NB4 (cell line): ENCODE data around the gene TMA7.
A peak's percentile ranks its signal among the peaks of the same experiment; 100 is the strongest.

Experiments used
- DNase-seq: peaks from one replicate; pipeline ENCODE4 v3.0.0; 2010; ENCODE audit warnings: low read depth
- H3K4me3 ChIP-seq: one replicate; pipeline ENCODE4 v1.5.1; 2011; ENCODE audit warnings: mild to moderate bottlenecking, low read depth, low read length, moderate library complexity
- MYC ChIP-seq: IDR thresholded peaks from 2 replicates; pipeline ENCODE4 v1.6.1; 2011; ENCODE audit warnings: low read depth, low read length
- POLR2A ChIP-seq: IDR thresholded peaks from 2 replicates; pipeline ENCODE4 v1.6.1; 2011; ENCODE audit warnings: mild to moderate bottlenecking; ENCODE audit not compliant: insufficient read length; ENCODE audit errors: extremely low read depth
- TF ChIP-seq, protein P1 (sequence below): IDR thresholded peaks from one replicate; pipeline ENCODE4 v1.5.1; 2012; ENCODE audit warnings: low read depth, low read length
- TF ChIP-seq, protein P2 (sequence below): IDR thresholded peaks from 2 replicates; pipeline ENCODE4 v1.6.1; 2011; ENCODE audit warnings: low read depth, low read length

The TMA7 gene

GRCh38 chr3:48440590-48440958 lies 517 bp downstream of the TMA7 start:
- no peak for DNase-seq
- TF ChIP-seq, protein P1, sequence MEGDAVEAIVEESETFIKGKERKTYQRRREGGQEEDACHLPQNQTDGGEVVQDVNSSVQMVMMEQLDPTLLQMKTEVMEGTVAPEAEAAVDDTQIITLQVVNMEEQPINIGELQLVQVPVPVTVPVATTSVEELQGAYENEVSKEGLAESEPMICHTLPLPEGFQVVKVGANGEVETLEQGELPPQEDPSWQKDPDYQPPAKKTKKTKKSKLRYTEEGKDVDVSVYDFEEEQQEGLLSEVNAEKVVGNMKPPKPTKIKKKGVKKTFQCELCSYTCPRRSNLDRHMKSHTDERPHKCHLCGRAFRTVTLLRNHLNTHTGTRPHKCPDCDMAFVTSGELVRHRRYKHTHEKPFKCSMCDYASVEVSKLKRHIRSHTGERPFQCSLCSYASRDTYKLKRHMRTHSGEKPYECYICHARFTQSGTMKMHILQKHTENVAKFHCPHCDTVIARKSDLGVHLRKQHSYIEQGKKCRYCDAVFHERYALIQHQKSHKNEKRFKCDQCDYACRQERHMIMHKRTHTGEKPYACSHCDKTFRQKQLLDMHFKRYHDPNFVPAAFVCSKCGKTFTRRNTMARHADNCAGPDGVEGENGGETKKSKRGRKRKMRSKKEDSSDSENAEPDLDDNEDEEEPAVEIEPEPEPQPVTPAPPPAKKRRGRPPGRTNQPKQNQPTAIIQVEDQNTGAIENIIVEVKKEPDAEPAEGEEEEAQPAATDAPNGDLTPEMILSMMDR: no peak
- no peak for TF ChIP-seq POLR2A
- TF ChIP-seq MYC: no peak
- TF ChIP-seq, protein P2, sequence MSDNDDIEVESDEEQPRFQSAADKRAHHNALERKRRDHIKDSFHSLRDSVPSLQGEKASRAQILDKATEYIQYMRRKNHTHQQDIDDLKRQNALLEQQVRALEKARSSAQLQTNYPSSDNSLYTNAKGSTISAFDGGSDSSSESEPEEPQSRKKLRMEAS: no peak
- peak overlapping the region; percentile 99 for H3K4me3 ChIP-seq

GRCh38 chr3:48441940-48442339 lies 1.9 kb downstream of the TMA7 start:
- no peak for DNase-seq
- TF ChIP-seq MYC (no peak), POLR2A (no peak)
- TF ChIP-seq, protein P1: no peak
- TF ChIP-seq, protein P2: no peak
- peak overlapping the region; percentile 99 for H3K4me3 ChIP-seq

- DNase-seq: no peak
- TF ChIP-seq, protein P2: no peak
- TF ChIP-seq POLR2A (no peak), MYC (no peak)
- TF ChIP-seq, protein P1: no peak
- H3K4me3 ChIP-seq: peak overlapping the region; percentile 91
These were observed 5.3 kb downstream of the TMA7 start for GRCh38 chr3:48445277-48445882.

DNA sequence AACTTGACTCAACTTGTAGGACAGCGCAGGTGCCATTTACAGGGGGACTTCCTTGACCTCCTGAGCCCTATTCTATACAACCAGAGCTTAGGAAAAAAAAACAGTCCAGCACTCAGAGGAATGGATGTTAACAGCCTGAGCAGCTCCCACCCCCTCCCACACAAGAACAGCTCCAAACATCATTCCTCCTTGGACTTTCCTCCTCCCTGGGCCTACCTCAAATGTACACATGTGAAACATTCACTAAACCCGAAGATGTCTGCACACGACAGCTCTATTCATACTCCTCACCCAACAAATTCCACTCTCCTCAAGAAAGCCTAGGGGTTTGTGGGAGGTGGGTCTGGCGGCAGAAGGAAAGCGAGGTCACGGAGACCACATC lies 6.0 kb downstream of the TMA7 start:
- no peak for DNase-seq
- peak overlapping the region; percentile 91 for H3K4me3 ChIP-seq
- TF ChIP-seq MYC: no peak

- H3K4me3 ChIP-seq: peak within 1 kb of the TSS; percentile 91
- peak; percentile 94 for DNase-seq
- TF ChIP-seq, protein P1: no peak
- TF ChIP-seq POLR2A (peak; percentile 98), MYC (peak; percentile 70)
- TF ChIP-seq, protein P2: peak; percentile 41
These were observed 6.6 kb downstream of the TMA7 start, which contains the start of gene ATRIP for GRCh38 chr3:48446425-48447193. TSS of gene ATRIP (plus strand) at chr3:48446737. CDS start at chr3:48446846, 109 bp downstream.

GRCh38 chr3:48451270-48451669 lies 11.2 kb downstream of the TMA7 start:
- TF ChIP-seq, protein P2: no peak
- TF ChIP-seq MYC (no peak), POLR2A (no peak)
- TF ChIP-seq, protein P1: no peak
- DNase-seq: no peak
- H3K4me3 ChIP-seq: no peak overlapping the region
